ENCODE measurements around the gene PRR22. TPM values are rescaled to one million over a fixed set of nuclear protein-coding genes. Genes with fewer than 3 reads are reported as not detected.

Gene PRR22
- total RNA-seq (2014; rRNA removed; shearing (Covaris generic)) = 4.1 and 5.9 TPM in 2 replicates
- polyA plus RNA-seq (2015; cell fraction: cytosol; rRNA removed) = 0.92 and 1.0 TPM in 2 replicates
- 13.5 and 17.8 TPM in 2 replicates for polyA plus RNA-seq (2015; cell fraction: nucleus; rRNA removed)

DNA sequence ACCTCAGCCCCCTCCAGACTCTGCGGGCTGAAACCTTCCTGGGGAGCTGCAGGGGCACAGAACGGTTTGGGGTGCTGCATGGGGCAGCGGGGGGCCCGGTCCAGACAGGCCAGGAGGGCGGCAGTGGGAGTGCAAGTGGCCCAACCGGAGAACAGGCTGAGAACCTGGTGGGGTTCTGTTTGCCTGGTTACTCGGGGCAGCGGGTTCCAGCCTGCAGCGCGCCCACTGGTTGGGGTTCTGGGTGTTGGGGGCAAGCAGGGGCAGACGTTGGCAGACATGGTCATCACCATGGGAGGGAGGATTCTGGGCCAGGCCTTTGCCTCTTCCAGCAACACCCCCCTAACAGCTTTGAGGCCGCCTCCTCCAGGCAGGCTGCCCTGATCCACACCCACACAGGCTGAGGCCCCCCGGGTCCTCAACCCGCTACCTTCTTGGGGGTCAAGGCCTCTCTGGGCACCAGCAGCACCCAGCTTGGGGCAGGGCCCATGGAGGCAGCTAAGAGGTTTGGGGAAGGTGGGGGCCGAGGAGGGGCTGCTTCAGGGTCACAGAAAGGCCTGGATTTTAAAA, at the start of gene PRR22:
PRR22 (minus strand) TSS at position 166 of the 567 bp plus-strand sequence; CDS start at position 80, 86 bp downstream.
- DNase-seq (ENCODE audit: low read depth) = no peak

DNA sequence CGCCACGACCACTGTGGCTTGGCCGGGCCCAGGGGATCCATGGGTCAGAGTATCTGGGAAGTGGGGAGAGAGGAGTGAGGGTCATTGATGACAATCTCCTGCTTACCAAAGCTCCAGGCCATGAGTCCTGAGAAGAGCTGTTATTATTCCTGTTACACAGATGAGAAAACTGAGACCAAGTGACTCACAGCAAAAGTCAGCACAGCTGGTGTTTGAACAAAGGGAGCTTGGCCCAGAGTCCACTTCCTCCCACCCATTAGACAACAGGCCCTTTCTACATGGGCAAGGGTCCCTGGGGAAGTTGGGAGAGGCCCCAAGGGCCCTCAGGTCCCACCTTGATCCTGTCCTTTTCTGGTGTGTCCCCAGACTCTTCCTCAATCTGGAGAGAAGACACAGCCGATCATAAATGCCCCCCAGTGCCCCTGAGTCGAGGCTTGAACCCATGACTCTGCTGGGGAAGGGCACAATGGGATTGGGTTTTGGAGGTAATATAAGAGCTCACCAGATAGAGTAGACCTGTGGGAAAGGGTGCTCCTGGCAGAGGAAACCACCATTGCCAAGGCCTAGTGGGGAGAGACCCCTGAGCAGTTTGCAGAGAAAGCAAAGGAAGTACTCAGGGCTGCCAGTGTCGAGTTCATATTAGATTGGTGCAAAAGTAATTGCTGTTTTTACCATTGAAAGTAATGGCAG, 48.1 kb upstream of the PRR22 start:
- no peak for DNase-seq (ENCODE audit: low read depth)

DNA sequence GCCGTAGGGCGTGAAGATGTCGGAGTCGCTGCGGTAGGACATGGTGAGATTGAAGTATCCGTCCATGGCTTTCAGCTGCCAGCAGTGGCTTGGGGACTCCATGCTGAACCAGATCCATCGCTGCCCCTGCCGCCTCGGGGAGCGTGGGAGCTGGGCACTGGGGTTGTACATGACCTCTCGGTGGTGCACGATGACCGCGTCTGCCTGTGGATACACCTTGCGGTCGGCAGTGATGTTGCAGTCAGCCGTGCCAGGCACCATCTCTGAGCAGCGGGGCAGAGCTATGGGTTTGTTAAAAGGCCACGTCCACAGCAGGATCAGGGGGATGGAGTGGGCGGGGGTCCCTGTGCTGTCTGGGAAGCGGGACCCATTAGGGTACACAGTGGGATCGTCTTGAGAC, 47.5 kb upstream of the PRR22 start:
- no peak for DNase-seq (ENCODE audit: low read depth)

DNA sequence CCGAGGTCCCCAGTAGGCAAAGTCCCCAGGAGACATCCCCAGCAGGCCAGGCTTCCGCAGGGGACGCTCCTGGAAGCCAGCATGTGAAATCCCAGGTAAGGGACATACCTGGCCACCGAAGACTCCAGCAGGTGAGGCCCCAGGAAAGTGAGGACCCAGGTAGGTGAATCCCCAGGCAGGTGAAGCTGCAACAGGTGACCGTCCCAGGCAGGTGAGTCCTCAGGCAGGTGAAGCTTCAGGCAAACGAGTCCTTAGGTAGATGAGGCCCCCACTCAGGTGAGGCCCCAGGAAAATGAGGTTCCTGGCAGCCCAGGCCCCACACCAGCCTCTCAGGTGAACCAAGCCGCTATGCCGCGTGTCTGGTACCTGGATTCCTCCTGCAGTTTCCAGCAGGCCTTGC, 46.6 kb upstream of the PRR22 start:
- no peak for DNase-seq (ENCODE audit: low read depth)

DNA sequence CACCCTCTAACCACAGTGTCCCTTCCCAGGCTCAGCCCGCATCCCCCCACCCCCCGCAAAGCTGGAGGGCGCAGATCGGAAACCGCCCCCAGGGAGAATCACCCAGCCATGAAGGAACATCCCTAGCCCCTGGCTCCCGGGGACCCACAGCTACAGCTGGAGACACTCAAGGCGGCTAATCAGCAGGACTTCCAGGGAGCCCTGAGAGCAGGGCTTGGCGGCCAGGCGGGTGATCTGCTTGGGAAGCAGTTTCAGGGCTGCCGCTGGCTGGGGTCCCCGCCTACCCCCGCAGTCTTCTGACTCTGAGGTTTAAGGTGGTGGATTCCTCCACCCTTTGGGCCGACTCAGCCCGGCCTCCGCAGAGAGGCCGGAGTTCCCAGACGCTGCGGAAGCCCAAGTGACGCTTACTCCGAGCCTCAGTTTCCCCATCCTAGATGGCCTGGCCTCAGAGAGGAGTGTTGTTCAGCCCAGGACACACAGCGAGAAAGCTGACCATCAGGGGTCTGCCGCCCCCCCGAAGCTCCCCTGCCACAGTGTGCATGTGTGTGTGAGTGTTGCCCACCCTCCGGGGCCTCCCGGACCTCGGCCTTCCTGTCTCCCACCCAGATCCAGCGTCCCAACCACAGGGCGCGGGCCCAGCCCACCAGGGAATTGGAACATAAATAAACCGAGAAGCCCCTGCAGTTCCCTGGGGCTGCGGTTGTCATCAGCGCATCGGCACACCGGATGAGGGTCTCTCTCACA, 45.2 kb upstream of the PRR22 start:
- no peak for DNase-seq (ENCODE audit: low read depth)

DNA sequence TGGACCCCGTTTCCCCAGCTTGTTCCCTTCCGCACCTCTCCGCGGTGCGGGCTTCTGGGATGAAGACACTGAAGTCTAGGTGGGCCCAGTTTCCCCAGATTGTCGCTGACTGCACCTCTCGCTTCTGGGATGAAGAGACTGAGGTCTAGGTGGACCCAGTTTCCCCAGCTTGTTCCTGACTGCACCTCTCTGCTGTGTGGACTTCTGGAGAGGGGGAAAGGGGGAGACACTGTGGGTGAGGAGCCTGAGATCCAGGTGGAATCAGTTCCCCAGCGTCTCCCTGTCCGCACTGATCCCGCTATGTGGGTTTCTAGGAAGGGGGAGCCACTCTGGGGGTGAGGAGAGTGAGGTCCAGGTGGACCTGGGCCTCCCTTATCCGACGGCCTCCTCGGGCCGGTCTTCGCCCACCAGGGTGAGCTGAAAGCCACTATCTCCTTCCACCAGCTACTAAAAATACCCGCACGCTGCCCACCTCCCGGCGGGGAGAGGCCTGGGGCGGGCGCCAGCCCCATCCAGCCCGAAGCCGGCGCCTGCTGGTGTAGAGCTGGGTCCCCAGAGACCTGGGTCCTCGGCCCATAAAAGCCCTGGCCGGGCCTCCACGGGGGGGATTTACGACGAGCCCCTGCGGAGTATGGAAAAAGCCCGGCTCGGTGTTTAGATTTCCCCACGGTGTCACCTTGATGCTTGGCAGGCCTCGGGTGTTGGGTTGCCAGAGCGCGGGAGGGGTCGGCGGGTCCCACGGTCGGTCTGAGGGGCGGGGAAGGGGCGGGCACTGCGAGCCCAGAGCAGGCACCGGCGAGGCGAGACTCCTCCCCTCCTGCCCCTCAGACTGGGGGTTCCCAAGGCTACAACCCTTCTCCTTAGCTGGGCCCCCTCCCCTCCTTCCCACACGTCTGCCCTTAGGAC, 44.4 kb upstream of the PRR22 start:
- no peak for DNase-seq (ENCODE audit: low read depth)

DNA sequence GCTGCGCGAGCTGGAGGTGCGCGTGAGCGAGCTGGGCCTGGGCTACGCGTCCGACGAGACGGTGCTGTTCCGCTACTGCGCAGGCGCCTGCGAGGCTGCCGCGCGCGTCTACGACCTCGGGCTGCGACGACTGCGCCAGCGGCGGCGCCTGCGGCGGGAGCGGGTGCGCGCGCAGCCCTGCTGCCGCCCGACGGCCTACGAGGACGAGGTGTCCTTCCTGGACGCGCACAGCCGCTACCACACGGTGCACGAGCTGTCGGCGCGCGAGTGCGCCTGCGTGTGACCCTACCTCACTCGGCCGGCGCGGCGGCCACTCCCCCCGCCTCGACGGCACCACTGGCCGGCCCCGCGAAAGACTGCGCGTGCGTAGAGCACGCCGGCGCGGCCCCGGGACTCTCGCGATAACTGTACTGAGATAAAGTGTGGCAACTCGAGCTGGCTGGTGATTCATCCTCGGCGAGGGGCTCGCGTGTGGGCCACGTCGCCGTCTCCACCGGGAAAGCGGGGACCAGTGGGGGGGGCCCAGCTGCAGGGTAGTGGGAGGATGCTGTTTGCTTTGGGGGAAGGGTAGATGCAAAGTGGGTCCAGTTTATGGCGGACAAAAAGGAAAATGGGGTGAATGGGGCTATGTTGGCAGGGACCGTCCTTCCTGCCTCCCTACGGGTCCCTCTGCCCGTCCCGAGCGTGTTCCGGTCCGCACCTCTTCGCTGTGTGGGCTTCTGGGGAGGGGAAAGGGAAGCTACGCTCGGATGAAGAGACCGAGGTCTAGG, 43.5 kb upstream of the PRR22 start:
- peak; percentile 72 for DNase-seq (ENCODE audit: low read depth)

DNA sequence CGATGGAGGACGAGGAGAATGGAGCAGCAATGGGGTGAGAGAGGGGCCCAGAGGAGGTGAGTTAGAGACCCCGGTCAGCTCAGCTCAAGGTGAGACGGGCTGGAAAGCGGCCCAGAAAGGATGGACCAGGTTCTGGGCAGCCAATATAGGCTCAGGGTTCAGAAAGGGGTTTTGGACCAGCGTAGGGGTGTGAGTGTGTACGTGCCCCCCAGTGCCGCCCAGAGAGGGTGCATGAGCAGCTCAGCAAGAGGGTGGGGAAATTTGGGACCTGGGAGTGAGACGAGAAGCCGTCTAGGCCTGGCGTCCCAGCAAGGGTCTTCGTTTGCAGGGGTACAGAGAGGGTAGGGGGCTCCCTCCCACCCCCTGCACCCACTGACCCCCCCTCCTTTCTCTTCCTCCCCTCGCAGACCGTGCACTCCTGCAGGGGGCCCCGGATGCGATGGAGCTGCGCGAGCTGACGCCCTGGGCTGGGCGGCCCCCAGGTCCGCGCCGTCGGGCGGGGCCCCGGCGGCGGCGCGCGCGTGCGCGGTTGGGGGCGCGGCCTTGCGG, 42.9 kb upstream of the PRR22 start:
- no peak for DNase-seq (ENCODE audit: low read depth)

DNA sequence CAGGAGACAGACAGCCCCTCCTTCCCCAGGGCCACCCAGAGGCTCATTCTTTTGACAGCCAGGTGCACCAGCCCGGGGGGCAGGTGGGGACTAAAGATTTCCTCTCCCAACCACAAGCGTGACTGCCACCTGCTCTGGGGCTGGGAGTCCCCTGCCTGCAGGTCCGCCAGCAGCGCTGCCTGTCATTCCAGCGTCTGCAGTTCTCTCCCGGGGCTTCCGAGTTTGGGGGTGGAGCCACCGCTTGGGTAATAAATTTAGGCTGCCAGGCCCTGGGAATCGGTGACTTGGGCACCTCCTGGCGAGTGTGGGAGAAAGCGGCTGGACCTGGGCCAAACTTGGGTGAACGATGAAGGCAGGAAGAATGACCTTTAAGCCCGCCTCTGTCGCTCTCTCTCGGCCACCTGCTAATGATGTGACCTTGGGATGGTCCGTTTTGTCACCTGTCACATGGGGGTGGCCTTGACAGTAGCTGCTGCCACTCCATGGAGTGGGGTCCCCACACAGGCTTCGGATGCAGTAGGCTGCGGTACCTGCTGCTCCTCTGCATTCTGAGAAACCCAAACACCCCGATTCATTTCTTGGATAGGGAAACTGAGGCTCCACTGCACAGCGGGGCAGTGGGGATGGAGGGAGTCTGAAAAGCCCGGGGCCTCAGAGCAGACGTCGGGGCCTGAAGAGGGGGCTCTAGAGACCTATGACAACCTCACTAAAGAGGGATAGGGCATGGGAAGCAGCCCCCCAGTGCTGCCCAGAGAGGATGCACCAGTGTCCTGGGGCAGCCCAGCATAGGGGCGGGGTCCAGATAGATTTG, 42.2 kb upstream of the PRR22 start:
- DNase-seq (ENCODE audit: low read depth) = no peak

DNA sequence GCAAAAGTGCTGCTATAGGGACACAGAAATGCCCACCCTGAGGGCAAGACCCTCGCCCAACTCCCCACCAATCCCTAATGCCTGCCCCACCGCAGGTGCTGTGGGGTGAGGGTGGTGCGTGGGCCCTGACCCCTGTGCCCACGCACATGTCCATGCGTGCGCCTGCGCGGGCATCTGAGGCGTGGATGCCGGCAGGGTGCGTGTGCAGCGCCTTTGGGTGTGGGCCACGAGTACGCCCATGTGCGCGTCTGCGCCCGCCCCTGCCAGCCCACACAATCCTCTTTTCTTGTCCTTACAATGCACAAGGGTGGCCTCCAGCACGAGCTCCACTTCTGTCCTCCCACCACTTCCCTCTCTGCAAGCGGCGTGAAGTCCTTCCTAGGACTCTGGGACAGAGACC, 40.6 kb upstream of the PRR22 start:
- no peak for DNase-seq (ENCODE audit: low read depth)

DNA sequence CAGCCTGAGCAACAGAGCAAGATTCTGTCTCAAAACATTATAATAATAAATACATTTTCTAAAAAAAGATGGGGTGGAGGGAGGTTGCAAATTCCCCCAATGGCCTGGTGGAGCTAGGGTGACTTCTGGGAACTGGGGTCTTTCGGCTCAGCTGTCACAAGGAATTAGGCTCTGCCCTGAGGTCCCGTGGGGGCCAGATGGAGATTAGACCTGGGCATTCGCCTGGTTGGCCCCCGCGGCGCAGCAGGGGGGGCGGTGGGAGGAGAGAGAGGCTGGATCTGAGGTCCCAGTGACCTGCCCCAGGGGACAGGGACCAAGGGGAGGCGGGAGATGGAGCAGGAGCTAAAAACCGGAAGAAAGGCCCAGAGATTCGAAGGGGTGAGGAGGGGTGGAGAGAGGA, 40.2 kb upstream of the PRR22 start:
- DNase-seq (ENCODE audit: low read depth) = no peak

DNA sequence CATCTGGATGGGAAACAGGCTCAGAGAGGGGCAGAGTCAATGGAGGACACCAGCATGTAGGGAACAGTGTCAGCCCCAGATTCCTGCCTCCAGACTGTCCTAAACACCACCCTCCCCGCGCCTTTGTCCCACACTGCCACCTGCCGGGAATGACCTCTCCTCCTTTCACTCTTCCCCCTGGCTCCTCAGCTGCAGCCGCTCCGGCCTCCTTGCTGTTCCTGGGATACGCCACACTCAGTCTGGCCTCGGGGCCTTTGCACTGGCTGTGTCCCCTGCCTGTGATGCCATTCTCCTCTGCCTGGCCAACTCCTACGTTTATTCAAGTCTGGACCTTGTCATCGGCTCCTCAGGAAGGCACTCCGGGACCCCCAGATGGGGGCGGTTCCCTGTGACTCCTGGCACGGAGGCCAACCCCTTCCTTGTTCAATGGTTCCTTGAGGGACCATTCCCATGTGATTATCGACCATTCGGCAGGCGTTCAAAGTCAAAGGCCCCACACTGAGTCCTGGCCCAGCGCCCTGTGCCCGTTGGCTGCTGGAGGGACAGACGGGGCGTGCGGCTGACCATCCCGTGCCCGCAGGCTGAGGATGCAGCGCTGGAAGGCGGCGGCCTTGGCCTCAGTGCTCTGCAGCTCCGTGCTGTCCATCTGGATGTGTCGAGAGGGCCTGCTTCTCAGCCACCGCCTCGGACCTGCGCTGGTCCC, 39.2 kb upstream of the PRR22 start:
- peak; percentile 51 for DNase-seq (ENCODE audit: low read depth)

DNA sequence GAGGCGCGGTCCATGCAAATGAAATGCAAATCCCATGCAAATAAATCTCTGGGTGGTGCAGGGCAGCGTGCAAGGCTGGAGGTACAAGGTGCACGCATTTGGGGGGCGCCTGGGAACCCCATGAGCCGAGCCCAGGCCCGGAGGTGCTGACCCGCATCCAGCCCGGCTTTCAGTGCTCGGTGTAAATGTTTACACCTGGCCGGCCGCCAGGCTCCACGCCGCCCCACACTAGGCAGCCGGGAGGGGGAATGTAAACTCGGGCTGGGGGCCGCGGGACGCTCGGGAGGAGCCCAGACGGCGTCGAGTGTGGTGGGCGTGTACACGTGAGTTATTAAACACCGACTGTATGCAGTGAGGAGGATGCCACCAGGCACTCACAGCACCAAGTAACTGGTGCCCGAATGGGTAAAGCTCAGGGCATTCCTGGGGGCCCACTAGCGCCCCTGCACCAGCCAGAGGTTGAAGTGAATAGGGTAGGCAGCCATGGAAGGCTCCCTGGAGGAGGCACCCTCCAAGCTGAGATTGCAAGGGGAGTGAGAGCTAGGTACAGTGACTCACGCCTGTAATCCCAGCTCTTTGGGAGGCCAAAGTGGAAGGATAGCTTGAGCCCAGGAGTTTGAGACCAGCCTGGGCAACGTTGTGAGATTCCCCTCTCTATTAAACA, 37.8 kb upstream of the PRR22 start:
- DNase-seq (ENCODE audit: low read depth) = no peak

DNA sequence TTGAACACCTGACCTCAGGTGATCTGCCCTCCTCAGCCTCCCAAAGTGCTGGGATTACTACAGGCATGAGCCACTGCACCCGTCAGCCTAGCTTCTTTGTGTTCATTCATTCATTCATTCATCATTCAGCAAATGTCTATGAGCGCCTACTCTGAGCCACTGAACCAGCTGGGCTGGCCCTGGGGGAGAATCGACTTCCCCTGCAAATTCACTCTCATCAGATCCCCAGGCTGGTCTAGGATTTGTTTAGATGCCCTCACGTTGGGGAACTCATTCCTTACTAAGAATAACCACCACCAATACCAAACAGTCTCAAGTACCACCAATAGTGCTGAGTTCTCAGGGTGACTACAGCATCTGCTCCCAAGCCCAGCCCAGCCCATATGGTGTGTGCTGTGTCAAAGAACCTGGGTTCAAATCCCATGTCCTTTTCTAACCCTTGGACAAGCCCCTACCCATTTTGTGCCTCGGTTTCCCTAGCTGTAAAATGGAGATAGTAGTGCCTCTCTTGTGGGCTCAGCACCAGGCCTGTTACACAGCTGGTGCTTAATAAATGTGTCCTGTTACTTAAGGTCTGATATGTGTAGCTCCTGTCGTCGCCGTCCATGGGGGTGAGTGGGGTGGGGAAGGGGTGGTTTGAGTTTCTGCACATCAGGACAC, 37.1 kb upstream of the PRR22 start:
- DNase-seq (ENCODE audit: low read depth) = no peak

DNA sequence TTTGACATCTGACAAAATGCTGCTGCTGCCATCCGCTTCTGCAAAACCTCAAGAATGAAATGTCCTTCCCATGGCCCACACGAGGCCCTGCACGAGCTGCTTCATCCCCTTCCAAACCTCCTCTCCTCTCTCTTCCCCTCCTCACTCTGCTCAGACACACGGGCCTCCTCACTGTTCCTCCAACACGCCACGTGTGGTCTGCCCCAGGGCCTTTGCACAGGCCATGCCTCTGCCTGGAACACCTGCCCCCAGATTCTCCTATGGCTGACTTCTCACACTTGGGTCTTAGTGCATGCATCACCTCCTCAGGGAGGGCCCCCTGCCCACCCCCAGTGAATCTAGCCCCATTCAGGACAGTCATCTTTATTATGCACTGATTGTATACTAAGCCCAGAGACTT, 36.2 kb upstream of the PRR22 start:
- DNase-seq (ENCODE audit: low read depth) = no peak

DNA sequence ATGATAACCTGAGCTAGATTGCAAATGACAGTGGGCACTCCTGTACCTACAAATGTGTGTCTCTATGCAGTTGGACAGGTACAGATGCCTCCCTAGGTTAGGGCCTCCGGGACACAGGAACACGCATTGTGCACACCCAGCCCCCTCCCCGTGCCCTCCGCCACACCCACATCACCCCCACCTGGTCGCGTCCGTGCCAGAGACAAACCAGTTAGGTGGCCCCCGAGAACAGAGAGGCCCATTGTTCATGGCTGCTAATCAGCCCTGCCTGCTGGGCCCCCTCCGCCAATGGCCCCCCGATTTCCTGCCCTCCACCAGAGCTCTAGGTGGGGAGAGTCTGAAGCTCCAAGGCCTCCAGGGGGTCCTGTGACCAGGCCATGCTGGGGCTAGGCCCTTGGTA, 34.0 kb upstream of the PRR22 start:
- DNase-seq (ENCODE audit: low read depth) = no peak

DNA sequence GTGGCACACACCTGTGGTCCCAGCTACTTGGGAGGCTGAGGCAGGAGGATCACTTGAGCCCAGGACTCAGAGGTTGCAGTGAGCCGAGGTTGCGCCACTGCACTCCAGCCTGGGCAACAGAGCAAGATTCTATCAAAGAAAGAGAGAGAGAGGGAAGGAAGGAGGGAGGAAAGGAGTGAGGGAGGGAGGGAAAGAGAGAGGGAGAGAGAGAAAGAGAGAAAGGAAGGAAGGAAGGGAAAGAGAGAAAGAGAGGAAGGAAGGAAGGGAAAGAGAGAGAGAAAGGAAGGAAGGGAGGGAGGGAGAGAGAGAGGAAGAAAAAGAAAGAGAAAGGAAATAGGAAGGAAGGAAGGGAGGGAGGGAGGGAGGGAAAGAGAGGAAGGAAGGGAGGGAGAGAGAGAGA, 32.7 kb upstream of the PRR22 start:
- DNase-seq (ENCODE audit: low read depth) = no peak

DNA sequence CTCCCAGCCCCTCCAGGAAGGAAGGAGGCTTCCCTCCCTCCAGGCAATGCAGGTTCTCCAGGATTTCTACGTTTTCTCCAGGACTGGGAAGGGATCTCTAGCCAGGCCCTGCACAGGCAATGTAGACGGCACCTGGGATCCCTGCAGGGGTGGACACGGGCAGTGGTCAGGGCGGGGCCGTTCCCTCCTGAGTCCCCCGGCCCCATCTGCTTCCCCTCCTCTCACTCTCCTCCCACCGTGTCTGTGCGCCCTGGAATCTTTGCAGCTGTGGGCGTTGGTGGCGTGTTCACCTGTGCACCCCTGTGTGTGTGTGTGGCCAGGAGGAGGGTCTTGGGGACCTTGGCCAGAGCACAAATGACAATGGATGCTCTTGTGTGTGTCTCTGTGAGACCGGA, 30.3 kb upstream of the PRR22 start:
- no peak for DNase-seq (ENCODE audit: low read depth)
